Stromal cell of bone marrow (primary cell): ENCODE data around the gene IL3RA.
"Not testable (repeated sequence)": the region's sequence is repeated elsewhere in the genome, so short reads cannot be mapped to it uniquely, and the experiment has no call there.

Source experiments
- DNase-seq: peaks from one replicate; pipeline ENCODE4 v3.0.0-alpha.2; 2012; ENCODE audit warnings: low read depth

Gene IL3RA

GRCh38 chrX:1400049-1400448 is 63.5 kb downstream of the IL3RA start:
- DNase-seq, result no peak

- DNase-seq, result no peak
These were observed 64.3 kb downstream of the IL3RA start for GRCh38 chrX:1400742-1401471.

- no peak for DNase-seq
These were observed 65.2 kb downstream of the IL3RA start for GRCh38 chrX:1401611-1402430.

GRCh38 chrX:1403228-1403627 is 66.6 kb downstream of the IL3RA start:
- no peak for DNase-seq

GRCh38 chrX:1403867-1404266 is 67.3 kb downstream of the IL3RA start:
- DNase-seq, result not testable (repeated sequence)

GRCh38 chrX:1405769-1406168 is 69.2 kb downstream of the IL3RA start:
- not testable (repeated sequence) for DNase-seq

- no peak for DNase-seq
These were observed 70.5 kb downstream of the IL3RA start for GRCh38 chrX:1407035-1407434.

- DNase-seq, result no peak
These were observed 74.7 kb downstream of the IL3RA start for GRCh38 chrX:1411326-1411725.

- DNase-seq, result no peak
These were observed 76.1 kb downstream of the IL3RA start for GRCh38 chrX:1412551-1413161.

GRCh38 chrX:1416327-1416784 is 79.8 kb downstream of the IL3RA start:
- no peak for DNase-seq

GRCh38 chrX:1416965-1417760 is 80.6 kb downstream of the IL3RA start:
- no peak for DNase-seq

GRCh38 chrX:1417921-1418771 is 81.6 kb downstream of the IL3RA start:
- no peak for DNase-seq

- DNase-seq, result no peak
These were observed 82.4 kb downstream of the IL3RA start for GRCh38 chrX:1418901-1419544.

- DNase-seq, result no peak
These were observed 83.2 kb downstream of the IL3RA start for GRCh38 chrX:1419545-1420355.

- no peak for DNase-seq
These were observed 83.8 kb downstream of the IL3RA start for GRCh38 chrX:1420371-1420770.

- DNase-seq, result no peak
These were observed 85.0 kb downstream of the IL3RA start for GRCh38 chrX:1421433-1422134.

GRCh38 chrX:1422135-1422465 is 85.5 kb downstream of the IL3RA start:
- DNase-seq, result no peak

- DNase-seq, result no peak
These were observed 86.6 kb downstream of the IL3RA start for GRCh38 chrX:1423215-1423614.

- no peak for DNase-seq
These were observed 87.7 kb downstream of the IL3RA start for GRCh38 chrX:1424147-1424851.
